ENCODE measurements around the gene IFNA21.
"Not testable (repeated sequence)": the region's sequence is repeated elsewhere in the genome, so short reads cannot be mapped to it uniquely, and the experiment has no call there.

The IFNA21 gene

DNA sequence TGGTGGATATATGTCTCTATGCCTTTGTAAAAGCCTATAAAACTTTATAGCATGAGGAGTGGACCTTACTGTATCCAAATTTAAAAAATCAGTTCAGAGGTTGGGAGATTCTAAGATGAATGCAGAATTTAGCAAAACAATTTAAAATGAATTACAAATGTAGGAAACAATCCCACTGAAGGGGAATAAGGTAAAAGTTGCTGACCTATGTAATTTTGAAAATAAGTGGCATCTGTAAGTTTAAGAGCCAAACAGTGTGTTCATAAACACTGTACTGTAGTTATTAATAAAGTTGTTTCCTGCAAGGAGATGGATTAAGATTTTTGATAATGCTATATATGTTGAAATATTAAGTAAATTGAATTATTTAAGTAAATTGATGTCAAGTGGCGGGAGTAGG is 29.4 kb downstream of the IFNA21 start:
- DNase-seq: no peak

DNA sequence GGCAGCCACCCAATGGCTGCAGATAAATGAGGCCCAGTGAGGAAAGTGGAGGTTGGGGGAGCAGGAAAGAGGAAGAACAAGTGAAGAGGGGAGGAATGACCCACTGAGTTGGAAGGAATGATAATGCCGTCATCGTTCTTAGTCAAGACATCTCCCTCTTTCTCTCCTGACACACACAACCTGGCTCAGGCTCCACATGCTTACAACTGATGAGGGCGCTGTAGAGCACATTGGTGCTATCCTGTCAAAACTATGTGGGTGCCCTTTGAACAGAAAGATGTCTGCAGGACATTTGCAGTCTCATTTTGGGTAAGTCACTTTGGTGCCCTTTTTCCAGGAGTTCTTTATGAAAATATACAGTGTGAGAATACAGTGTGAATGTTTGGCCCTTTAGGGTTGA is 30.7 kb downstream of the IFNA21 start:
- DNase-seq: no peak

DNA sequence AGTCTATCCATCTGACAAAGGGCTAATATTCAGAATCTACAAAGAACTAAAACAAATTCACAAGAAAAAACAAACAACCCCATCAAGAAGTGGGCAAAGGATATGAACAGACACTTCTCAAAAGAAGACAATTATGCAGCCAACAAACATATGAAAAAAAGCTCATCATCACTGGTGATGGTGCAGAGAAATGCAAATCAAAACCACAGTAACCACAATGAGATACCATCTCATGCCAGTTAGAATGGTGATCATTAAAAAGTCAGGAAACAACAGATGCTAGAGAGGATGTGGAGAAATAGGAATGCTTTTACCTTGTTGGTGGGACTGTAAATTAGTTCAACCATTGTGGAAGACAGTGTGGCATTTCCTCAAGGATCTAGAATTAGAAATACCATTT is 38.3 kb downstream of the IFNA21 start:
- not testable (repeated sequence) for DNase-seq

DNA sequence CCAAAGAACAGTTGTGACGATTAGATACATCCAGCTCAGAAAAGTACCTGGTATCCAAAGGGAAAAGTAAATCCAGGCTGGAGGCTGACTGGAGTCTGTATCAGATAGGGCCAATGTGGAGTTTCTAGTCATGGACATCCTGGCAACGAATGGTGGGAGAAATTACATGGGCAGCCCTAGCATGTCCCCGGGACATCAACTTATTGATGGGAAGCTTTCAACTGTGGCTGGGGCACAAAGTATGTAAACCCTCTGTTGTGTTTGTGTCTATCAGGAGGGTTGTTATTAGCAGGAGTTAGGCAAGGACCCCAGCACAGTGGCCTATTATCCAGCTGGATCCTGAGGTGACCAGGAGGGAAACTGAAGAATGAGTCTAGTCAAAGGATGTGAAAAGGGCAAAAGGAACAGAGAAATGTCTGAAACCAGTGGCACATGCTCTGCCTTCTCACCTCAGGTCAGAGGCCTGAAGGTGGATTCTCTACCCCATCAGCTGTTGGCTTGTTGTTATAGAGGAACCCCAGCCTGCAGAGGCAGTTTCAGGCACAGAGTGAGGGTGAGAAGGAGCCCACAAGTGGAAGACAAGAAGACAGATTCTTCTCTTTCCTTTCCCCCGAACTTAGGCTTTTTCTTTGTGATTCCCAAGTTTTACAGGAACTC is 44.7 kb downstream of the IFNA21 start:
- DNase-seq: no peak

DNA sequence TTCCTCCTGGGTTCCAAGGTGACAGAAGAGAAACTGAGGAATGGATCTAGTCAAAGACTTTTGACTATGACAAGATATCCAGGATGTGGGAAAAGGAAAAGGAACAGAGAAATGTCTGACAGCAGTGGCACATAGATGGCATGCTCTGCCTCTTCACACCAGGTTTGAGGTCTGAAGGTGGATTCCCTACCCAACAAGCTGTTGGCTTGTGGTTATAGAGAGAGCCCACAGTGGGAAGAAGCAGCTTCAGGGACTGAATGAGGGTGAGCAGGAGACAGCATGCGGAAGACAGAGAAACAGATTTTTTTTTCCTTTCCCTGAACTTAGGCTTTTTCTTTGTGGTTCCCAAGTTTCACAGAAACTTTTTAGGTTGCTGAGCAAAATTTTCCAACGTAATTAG is 45.4 kb downstream of the IFNA21 start:
- no peak for DNase-seq

DNA sequence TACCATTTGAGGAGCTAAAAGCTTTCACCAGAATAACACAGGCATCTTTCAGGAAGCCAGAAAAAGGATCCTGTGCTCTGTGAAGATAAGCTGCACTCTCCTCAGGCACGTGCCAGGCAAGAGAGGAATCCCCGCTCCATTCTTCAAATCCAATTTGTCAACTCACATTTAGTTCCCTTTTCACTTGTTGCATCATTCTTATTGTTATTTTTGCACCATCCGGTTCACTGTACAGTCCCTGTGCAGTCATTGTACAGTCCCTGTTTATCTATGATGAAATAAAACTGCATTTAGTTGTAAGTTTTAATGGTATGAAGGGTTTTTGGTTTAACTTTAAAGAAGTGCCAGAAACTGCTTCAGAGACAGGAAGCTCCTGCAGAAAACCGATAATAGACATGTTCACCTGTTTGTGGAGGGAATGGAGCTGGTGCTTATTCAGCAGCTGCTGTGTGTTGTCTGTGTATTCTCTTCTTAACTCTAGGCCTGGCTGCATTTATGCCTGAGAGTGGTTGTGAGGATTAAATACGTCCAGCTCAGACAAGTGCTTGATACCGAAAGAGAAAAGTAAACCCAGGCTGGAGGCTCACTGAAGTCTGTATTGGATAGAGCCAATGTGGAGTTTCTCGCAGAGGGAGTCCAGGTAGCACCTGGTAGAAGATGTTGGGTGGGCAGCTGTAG is 47.2 kb downstream of the IFNA21 start:
- no peak for DNase-seq
